Esophagus (tissue), 2 donors: Measurements from ENCODE around the gene E2F1. TPM values are rescaled to one million over a fixed set of nuclear protein-coding genes. Genes with fewer than 3 reads are reported as not detected.

Experiments used
- H3K27ac ChIP-seq, 2 donors: one replicate each; pipeline ENCODE4 v1.5.1; 2013; ENCODE audit warnings: low read depth in 2 of 2, mild to moderate bottlenecking in 2 of 2, inconsistent platforms in 1 of 2, low read length in 1 of 2, moderate library complexity in 1 of 2
- H3K27me3 ChIP-seq, 2 donors: one replicate each; pipeline ENCODE4 v1.6.1; 2013; ENCODE audit warnings: low read length in 2 of 2, control low read depth in 1 of 2, mild to moderate bottlenecking in 1 of 2; ENCODE audit not compliant: insufficient read depth in 2 of 2, control insufficient read depth in 1 of 2
- H3K36me3 ChIP-seq, 2 donors: one replicate each; pipeline ENCODE4 v1.6.1; 2013; ENCODE audit warnings: low read length in 1 of 2; ENCODE audit not compliant: control insufficient read depth in 2 of 2, insufficient read depth in 2 of 2
- H3K4me1 ChIP-seq, 2 donors: one replicate each; pipeline ENCODE4 v1.6.1; 2013; ENCODE audit warnings: low read length in 1 of 2; ENCODE audit not compliant: control insufficient read depth in 2 of 2, insufficient read depth in 2 of 2
- H3K4me3 ChIP-seq, 2 donors: one replicate each; pipeline ENCODE4 v1.5.1; 2013; ENCODE audit warnings: low read length in 2 of 2, mild to moderate bottlenecking in 2 of 2, low read depth in 1 of 2, moderate library complexity in 1 of 2
- H3K9me3 ChIP-seq, 2 donors: one replicate each; pipeline ENCODE4 v1.6.1; 2013; ENCODE audit warnings: mild to moderate bottlenecking in 2 of 2, low read depth in 1 of 2, low read length in 1 of 2, moderate library complexity in 1 of 2; ENCODE audit not compliant: control insufficient read depth in 2 of 2, insufficient read depth in 1 of 2
- WGBS, 2 donors: extraction: QIAGEN DNeasy Blood & Tissue Kit; methylation state at CpG; one replicate each; pipeline ENCODE4 v1.1.7; 2013; 5-methylcytosine and 5-hydroxymethylcytosine counted together
- polyA plus RNA-seq, 2 donors: library from polyadenylated mRNA; stranded (reverse); fragments of 200-250 nt; gene quantifications; one replicate each; pipeline ENCODE4 v1.2.3, GENCODE V29; 2013
- donor health status: healthy with polysubstance abuse.
- donor health status: Bipolar disorder and iron deficiency.

The E2F1 gene
- polyA plus RNA-seq, 2 donors = 6.4 to 6.7 TPM

GRCh38 chr20:33710681-33711445, 24.7 kb upstream of the E2F1 start:
- Histone ChIP-seq H3K36me3 (peaks cover 0 to 17% of the 10 kb centered on the region in 2 donors), H3K4me3 (no peak overlapping the region)

DNA sequence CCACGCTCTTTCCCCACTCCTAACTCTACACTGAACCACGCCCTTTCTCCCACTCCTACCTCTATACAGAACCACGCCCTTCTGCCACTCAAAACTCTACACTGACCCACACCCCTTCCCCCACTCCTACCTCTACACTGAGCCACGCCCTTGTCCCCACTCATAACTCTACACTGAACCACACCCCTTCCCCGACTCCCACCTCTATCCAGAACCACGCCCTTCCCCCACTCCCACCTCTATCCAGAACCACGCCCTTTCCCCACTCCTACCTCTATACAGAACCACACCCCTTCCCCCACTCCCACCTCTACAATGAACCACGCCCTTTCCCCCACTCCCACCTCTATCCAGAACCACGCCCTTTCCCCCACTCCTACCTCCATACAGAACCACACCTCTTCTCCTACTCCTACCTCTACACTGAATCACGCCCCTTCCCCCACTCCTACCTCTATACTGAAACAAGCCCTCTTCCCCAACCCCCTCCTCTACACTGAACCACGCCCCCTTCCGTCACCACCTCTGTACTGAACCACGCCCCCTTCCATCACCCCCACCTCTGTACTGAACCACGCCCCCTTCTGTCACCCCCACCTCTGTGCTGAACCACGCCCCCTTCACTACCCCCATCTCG, 23.8 kb upstream of the E2F1 start:
- Histone ChIP-seq H3K36me3 (peaks cover 0 to 17% of the 10 kb centered on the region in 2 donors), H3K27me3 (no peaks in the 10 kb centered on the region)
- 81 to 85% methylated on average over 16 of the region's 16 CpGs for WGBS, 2 donors

More at GRCh38 chr20:33710681-33711445, 24.7 kb upstream of the E2F1 start:
- peaks cover 0 to 7% of the 10 kb centered on the region in 2 donors for H3K4me1 ChIP-seq
- H3K9me3 ChIP-seq = no peaks in the 10 kb centered on the region
- no peaks in the 10 kb centered on the region for H3K27me3 ChIP-seq
- 78 to 84% methylated on average over 14 of the region's 14 CpGs for WGBS, 2 donors
- H3K27ac ChIP-seq = no peak overlapping the region

DNA sequence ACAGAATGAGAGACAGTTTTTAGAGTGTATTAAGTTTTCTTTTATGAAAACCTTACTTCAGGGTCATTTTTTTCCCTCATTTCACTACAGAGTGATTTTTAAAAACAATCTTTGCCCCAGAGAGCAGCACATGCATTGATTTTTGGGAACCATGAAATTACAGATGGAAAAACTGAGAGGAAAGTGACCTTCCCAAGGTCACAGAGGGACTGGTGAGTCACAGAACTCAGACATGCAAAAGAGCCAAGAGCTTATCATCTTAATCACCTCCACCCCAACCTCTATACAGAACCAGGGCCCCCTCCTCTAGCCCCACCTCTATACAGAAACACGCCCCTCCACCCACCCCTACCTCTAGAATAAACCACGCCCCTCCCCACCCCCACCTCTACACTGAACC, 23.2 kb upstream of the E2F1 start:
- WGBS, 2 donors = 69 to 89% methylated on average over 2 of the region's 2 CpGs
- no peaks in the 10 kb centered on the region for H3K9me3 ChIP-seq
- peaks cover 0 to 17% of the 10 kb centered on the region in 2 donors for H3K36me3 ChIP-seq
- H3K4me3 ChIP-seq = no peak overlapping the region
- H3K4me1 ChIP-seq = peaks cover 0 to 7% of the 10 kb centered on the region in 2 donors
- H3K27me3 ChIP-seq = no peaks in the 10 kb centered on the region
- H3K27ac ChIP-seq = no peak overlapping the region

More for the DNA sequence above, 23.8 kb upstream of the E2F1 start:
- Histone ChIP-seq H3K9me3 (no peaks in the 10 kb centered on the region), H3K27ac (peak overlapping the region in 1 of 2 donors; percentile 51), H3K4me3 (no peak overlapping the region), H3K4me1 (peaks cover 0 to 7% of the 10 kb centered on the region in 2 donors)

- peaks cover 0 to 6% of the 10 kb centered on the region in 2 donors for H3K36me3 ChIP-seq
- no peak overlapping the region for H3K27ac ChIP-seq
- 89 to 90% methylated on average over 11 of the region's 11 CpGs for WGBS, 2 donors
Measured at GRCh38 chr20:33707668-33708067, 21.5 kb upstream of the E2F1 start.

GRCh38 chr20:33704197-33704924, 18.2 kb upstream of the E2F1 start:
- no peak overlapping the region for H3K4me3 ChIP-seq
- no peaks in the 10 kb centered on the region for H3K9me3 ChIP-seq
- H3K36me3 ChIP-seq = no peaks in the 10 kb centered on the region
- no peaks in the 10 kb centered on the region for H3K27me3 ChIP-seq
- 90 to 91% methylated on average over 11 of the region's 11 CpGs for WGBS, 2 donors
- H3K27ac ChIP-seq = no peak overlapping the region
- no peaks in the 10 kb centered on the region for H3K4me1 ChIP-seq

More at GRCh38 chr20:33707668-33708067, 21.5 kb upstream of the E2F1 start:
- Histone ChIP-seq H3K4me1 (peaks cover 0 to 7% of the 10 kb centered on the region in 2 donors), H3K9me3 (no peaks in the 10 kb centered on the region), H3K4me3 (no peak overlapping the region), H3K27me3 (no peaks in the 10 kb centered on the region)

DNA sequence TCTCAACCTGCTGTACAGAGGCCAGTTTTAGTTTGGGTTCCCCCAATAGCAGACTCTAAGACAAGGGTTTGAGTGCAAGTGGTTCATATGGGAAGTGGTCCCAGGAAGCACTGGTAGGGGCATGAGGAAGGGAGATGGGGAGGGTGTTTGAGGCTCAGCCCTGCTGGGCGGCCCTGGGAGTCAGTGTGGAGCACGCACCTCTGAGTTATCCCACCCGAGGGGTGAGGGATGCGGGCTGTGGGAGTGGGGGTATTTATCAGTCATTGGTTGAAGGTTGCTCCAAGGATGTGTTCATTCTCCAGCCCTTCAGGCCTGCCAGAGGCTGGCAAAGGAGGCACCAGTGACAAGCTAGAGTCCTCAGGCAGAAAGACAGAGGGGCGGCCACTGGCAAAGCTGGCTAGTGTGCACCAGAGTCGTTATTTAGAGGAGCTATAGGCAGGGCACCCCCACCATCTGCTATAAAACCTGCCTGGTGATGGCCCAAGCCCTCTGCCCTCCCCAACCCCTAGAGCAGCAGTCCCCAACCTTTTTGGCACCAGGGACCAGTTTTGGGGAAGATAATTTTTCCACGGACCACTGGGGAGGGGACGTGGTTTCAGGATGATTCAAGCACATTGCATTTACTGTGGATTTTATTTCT, 17.4 kb upstream of the E2F1 start:
- H3K36me3 ChIP-seq = no peaks in the 10 kb centered on the region
- no peaks in the 10 kb centered on the region for H3K27me3 ChIP-seq
- no peaks in the 10 kb centered on the region for H3K4me1 ChIP-seq
- H3K9me3 ChIP-seq = no peaks in the 10 kb centered on the region
- no peak overlapping the region for H3K27ac ChIP-seq
- WGBS, 2 donors = 92 to 93% methylated on average over 8 of the region's 8 CpGs
- H3K4me3 ChIP-seq = no peak overlapping the region

DNA sequence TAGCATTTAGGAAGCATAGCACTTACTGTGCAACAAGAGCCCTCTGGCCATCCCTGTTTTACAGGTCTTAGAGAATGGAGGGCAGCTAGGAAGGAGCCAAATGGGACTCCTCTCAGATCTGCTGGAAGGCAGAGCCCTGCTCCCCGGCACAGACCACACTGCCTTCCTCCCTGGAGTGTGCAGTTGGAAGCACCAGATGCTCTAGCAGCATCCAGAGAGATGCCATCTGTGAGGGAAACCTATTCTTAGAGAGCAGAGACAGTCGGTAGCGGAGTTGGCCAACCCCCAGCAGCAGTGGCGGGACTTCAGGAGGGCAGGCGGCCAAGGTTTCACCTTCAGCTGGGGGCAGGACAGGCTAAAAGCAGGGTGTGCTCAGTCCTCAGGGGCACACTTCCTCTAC, 16.7 kb upstream of the E2F1 start:
- Histone ChIP-seq H3K4me3 (no peak overlapping the region), H3K4me1 (no peaks in the 10 kb centered on the region), H3K27me3 (no peaks in the 10 kb centered on the region), H3K9me3 (no peaks in the 10 kb centered on the region), H3K36me3 (no peaks in the 10 kb centered on the region), H3K27ac (no peak overlapping the region)
- 34 to 42% methylated on average over 5 of the region's 5 CpGs for WGBS, 2 donors

DNA sequence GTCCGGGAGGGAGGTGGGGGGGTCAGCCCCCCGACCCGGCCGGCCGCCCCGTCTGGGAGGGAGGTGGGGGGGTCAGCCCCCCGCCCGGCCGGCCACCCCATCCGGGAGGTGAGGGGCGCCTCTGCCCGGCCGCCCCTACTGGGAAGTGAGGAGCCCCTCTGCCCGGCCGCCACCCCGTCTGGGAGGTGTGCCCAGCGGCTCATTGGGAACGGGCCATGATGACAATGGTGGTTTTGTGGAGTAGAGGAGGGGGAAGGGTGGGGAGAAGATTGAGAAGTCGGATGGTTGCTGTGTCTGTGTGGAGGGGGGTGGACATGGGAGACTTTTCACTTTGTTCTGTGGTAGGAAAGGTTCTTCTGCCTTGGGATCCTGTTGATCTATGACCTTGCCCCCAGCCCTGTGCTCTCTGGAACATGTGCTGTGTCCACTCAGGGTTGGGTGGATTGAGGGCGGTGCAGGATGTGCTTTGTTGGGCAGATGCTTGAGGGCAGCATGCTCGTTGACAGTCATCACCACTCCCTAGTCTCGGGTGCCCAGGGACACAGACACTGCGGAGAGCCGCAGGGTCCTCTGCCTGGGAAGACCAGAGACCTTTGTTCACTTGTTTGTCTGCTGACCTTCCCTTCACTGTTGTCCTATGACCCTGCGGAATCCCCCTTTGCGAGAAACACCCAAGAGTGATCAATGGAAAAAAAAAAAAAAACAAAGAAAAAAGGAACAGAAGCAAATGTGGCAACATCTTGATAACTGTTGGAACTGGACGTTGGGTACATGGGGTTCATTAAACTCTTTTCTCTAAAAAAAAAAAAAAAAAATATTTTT, 15.7 kb upstream of the E2F1 start:
- Histone ChIP-seq H3K36me3 (no peaks in the 10 kb centered on the region), H3K4me1 (no peaks in the 10 kb centered on the region), H3K27ac (no peak overlapping the region), H3K4me3 (no peak overlapping the region), H3K9me3 (no peaks in the 10 kb centered on the region), H3K27me3 (no peaks in the 10 kb centered on the region)
- WGBS, 2 donors = 87 to 90% methylated on average over 12 to 27 of the region's 27 CpGs
